K562 (cell line): ENCODE data around the gene CBY3. TPM values are rescaled to one million over a fixed set of nuclear protein-coding genes. Genes with fewer than 3 reads are reported as not detected.

Experiments used
- ATAC-seq: fragments of 200-7000 bp; cut with Tn5 transposase; 3 replicates; pipeline ENCODE4 v1.9.1; 2020; ENCODE audit warnings: moderate library complexity
- BruUV-seq: library from RNA; stranded (reverse); fragments of 400-500 nt; replicated peaks from 2 replicates; lab custom pipeline; 2021; lab: Mats Ljungman, UMichigan
- CTCF ChIA-PET: fragments of 300-600 bp; formaldehyde crosslinking; extraction: SDS; loops from one replicate; lab custom pipeline; 2021; ENCODE audit warnings: low intra/inter-chr PET ratio; lab: Yijun Ruan, JAX
- POLR2A ChIA-PET: fragments of 300-600, 350-650 bp; sonication (Branson Sonifier 250); formaldehyde crosslinking; extraction: SDS; loops from one replicate; lab custom pipeline; 2021; ENCODE audit warnings: antibody characterized with exemption, inconsistent platforms; lab: Yijun Ruan, JAX
- DNase-seq, 4 experiments: peaks; one replicate each; pipeline versions ENCODE4 v3.0.0 to v3.0.0-alpha.2; 2011 to 2018; ENCODE audit warnings: low spot score in 3 of 4, mixed read lengths in 3 of 4; ENCODE audit errors: extremely low read depth in 1 of 4
- FAIRE-seq: peaks from 2 replicates; lab custom pipeline; 2011; peaks lifted over from hg19 to GRCh38; lab: Jason Lieb, UNC
- H2AFZ ChIP-seq: 2 replicates; pipeline ENCODE4 v1.6.0; 2011; ENCODE audit warnings: low read depth, low read length, control low read depth, inconsistent platforms
- H3K27ac ChIP-seq: fragments of 200-600 bp; 3 replicates; pipeline ENCODE4 v1.8.0; 2011; ENCODE audit warnings: low read depth, mild to moderate bottlenecking, control low read depth, inconsistent platforms, low read length, moderate library complexity, mixed read lengths; ENCODE audit errors: extremely low read depth
- H3K27me3 ChIP-seq, 2 experiments: fragments of 300-600 bp in 1 of 2; 2 replicates in 1 of 2; 3 replicates in 1 of 2; pipeline versions ENCODE4 v1.6.0 to v1.8.0; 2011; ENCODE audit warnings: inconsistent platforms in 2 of 2, low read length in 2 of 2, mild to moderate bottlenecking in 1 of 2, mixed read lengths in 1 of 2, moderate library complexity in 1 of 2; ENCODE audit not compliant: control insufficient read depth in 2 of 2, insufficient read depth in 2 of 2
- H3K36me3 ChIP-seq: fragments of 300-600 bp; 3 replicates; pipeline ENCODE4 v1.8.0; 2011; ENCODE audit warnings: mild to moderate bottlenecking, low read length, inconsistent platforms; ENCODE audit not compliant: control insufficient read depth, insufficient read depth
- H3K4me1 ChIP-seq, 2 experiments: fragments of 200-600 bp in 1 of 2; replicated peaks in 1 of 2; 2 replicates in 1 of 2; 3 replicates in 1 of 2; pipeline versions ENCODE4 v1.5.1 to v1.8.0; 2011; ENCODE audit warnings: inconsistent platforms in 2 of 2, low read length in 2 of 2, mild to moderate bottlenecking in 1 of 2, mixed read lengths in 1 of 2, moderate library complexity in 1 of 2; ENCODE audit not compliant: control insufficient read depth in 2 of 2, insufficient read depth in 2 of 2
- H3K4me2 ChIP-seq: 2 replicates; pipeline ENCODE4 v1.6.1; 2011; ENCODE audit warnings: low read length, control low read depth, inconsistent platforms, mixed read lengths; ENCODE audit not compliant: insufficient read depth
- H3K4me3 ChIP-seq: fragments of 200-600 bp; sonication (generic), shearing (Covaris generic); 2 replicates; pipeline ENCODE4 v1.5.1; 2016; ENCODE audit warnings: control low read depth, inconsistent platforms
- H3K79me2 ChIP-seq: fragments of 200-600 bp; 3 replicates; pipeline ENCODE4 v1.8.0; 2011; ENCODE audit warnings: low read length, inconsistent platforms; ENCODE audit not compliant: control insufficient read depth, insufficient read depth
- H3K9ac ChIP-seq, 2 experiments: 2 replicates each; pipeline versions ENCODE4 v1.6.0 to v1.6.1; 2011; ENCODE audit warnings: low read depth in 2 of 2, low read length in 2 of 2, control low read depth in 1 of 2, inconsistent platforms in 1 of 2, mild to moderate bottlenecking in 1 of 2, mixed read lengths in 1 of 2; ENCODE audit not compliant: insufficient read depth in 1 of 2
- H3K9me1 ChIP-seq: one replicate; pipeline ENCODE4 v1.6.0; 2011; ENCODE audit warnings: inconsistent platforms, mild to moderate bottlenecking, low read length, moderate library complexity; ENCODE audit not compliant: control insufficient read depth, insufficient read depth
- H3K9me3 ChIP-seq: replicated peaks from 2 replicates; pipeline ENCODE4 v1.5.1; 2011; ENCODE audit warnings: low read depth, low read length, inconsistent platforms; ENCODE audit not compliant: control insufficient read depth, insufficient read depth
- H4K20me1 ChIP-seq: replicated peaks from 2 replicates; pipeline ENCODE4 v1.6.1; 2011; ENCODE audit warnings: low read length, inconsistent platforms, mixed read lengths; ENCODE audit not compliant: control insufficient read depth, insufficient read depth
- C11orf30 ChIP-seq: fragments of 450-650 bp; IDR thresholded peaks from 2 replicates; pipeline ENCODE4 v1.6.1; 2016; ENCODE audit warnings: low read depth, mild to moderate bottlenecking
- DPF2 ChIP-seq: fragments of 450-650 bp; IDR thresholded peaks from 2 replicates; pipeline ENCODE4 v1.6.1; 2016
- GTF2A2 ChIP-seq: IDR thresholded peaks from 2 replicates; pipeline ENCODE4 v1.6.1; 2016; ENCODE audit warnings: mild to moderate bottlenecking, missing genetic modification characterization, missing compliant biosample characterization
- HCFC1 ChIP-seq: IDR thresholded peaks from 2 replicates; pipeline ENCODE4 v1.6.1; 2012; ENCODE audit warnings: low read depth, low read length, improper control_type of control experiment
- HDAC2 ChIP-seq: fragments of 450-650 bp; IDR thresholded peaks from 2 replicates; pipeline ENCODE4 v1.6.1; 2016; ENCODE audit warnings: mild to moderate bottlenecking
- IRF2 ChIP-seq: sonication (generic); formaldehyde crosslinking; IDR thresholded peaks from 2 replicates; pipeline ENCODE4 v1.8.1; 2022; ENCODE audit warnings: mild to moderate bottlenecking, missing genetic modification reagents
- MIER1 ChIP-seq: fragments of 450-650 bp; IDR thresholded peaks from 2 replicates; pipeline ENCODE4 v1.6.1; 2016; ENCODE audit warnings: antibody characterized with exemption, mild to moderate bottlenecking, low read depth
- NFYB ChIP-seq: IDR thresholded peaks from 2 replicates; pipeline ENCODE4 v1.6.1; 2011; ENCODE audit warnings: mild to moderate bottlenecking, moderate library complexity; ENCODE audit not compliant: insufficient read length; ENCODE audit errors: extremely low read depth
- SIRT6 ChIP-seq: IDR thresholded peaks from one replicate; pipeline ENCODE4 v1.6.1; 2012; ENCODE audit warnings: low read depth, mild to moderate bottlenecking, control low read depth, inconsistent platforms, low read length, moderate library complexity
- ZNF324 ChIP-seq: fragments of 250-450 bp; sonication (Bioruptor Pico); IDR thresholded peaks from 2 replicates; pipeline ENCODE4 v1.4.0; 2020; ENCODE audit warnings: mild to moderate bottlenecking
- ZNF644 ChIP-seq: fragments of 200-800 bp; sonication (Bioruptor generic); IDR thresholded peaks from 2 replicates; pipeline ENCODE4 v1.6.1; 2016; ENCODE audit warnings: low read depth, missing genetic modification characterization, missing compliant biosample characterization
- ZNF668 ChIP-seq: fragments of 250-450 bp; sonication (Bioruptor Pico); IDR thresholded peaks from 2 replicates; pipeline ENCODE4 v1.8.0; 2022; ENCODE audit warnings: mild to moderate bottlenecking, inconsistent platforms
- ZNF778 ChIP-seq: fragments of 450-650 bp; formaldehyde crosslinking; IDR thresholded peaks from 2 replicates; pipeline ENCODE4 v1.4.0; 2020; ENCODE audit warnings: mild to moderate bottlenecking, moderate library complexity
- WGBS: fragments of 100-300 bp; shearing (Covaris generic); methylation state at CpG from one replicate; pipeline ENCODE4 v1.1.6; 2016; ENCODE audit warnings: low coverage, mixed read lengths; ENCODE audit not compliant: insufficient coverage; ENCODE audit errors: missing lambda C conversion rate; 5-methylcytosine and 5-hydroxymethylcytosine counted together
- in situ Hi-C: fragments of 300-500 bp; cut with MboI; formaldehyde crosslinking; loops from 4 replicates; pipeline ENCODE4 v1.15.0; 2018; ENCODE audit warnings: inconsistent platforms, mixed read lengths
- intact Hi-C: fragments of 100-400 bp; cut with micrococcal nuclease; formaldehyde crosslinking; loops from 2 replicates; pipeline ENCODE4 v1.14.2; 2022
- polyA plus RNA-seq, 8 experiments: library from polyadenylated mRNA; depleted of rRNA in 4 of 8; stranded (reverse) in 5 of 8; unstranded in 3 of 8; fragments of >200 nt; fragmentation: Nextera tagmentation in 2 of 8; fragmentation: Illumina TruSeq in 1 of 8; extraction: Ambion mirVana in 2 of 8; extraction: Trizol in 1 of 8; gene quantifications; 2 replicates each; pipeline versions ENCODE4 v1.2.1 to v1.2.3, GENCODE V29; 2011 to 2014; ENCODE audit warnings: inconsistent platforms in 1 of 8, missing spikeins in 1 of 8
- total RNA-seq, 7 experiments: library from RNA; depleted of rRNA in 6 of 7; stranded (reverse); fragments of >200 nt in 6 of 7; fragmentation: Illumina TruSeq in 2 of 7; extraction: Trizol in 2 of 7; gene quantifications; 2 replicates each; pipeline versions ENCODE4 v1.2.1 to v1.2.3, GENCODE V29; 2011 to 2021; ENCODE audit warnings: low replicate concordance in 1 of 7
- TF ChIP-seq, protein P1 (sequence below): IDR thresholded peaks from 2 replicates; pipeline ENCODE4 v1.6.1; 2014; ENCODE audit warnings: antibody characterized with exemption
- TF ChIP-seq, protein P2 (sequence below): fragments of 450-650 bp; IDR thresholded peaks from 2 replicates; pipeline ENCODE4 v1.6.1; 2017; ENCODE audit warnings: antibody characterized with exemption, mild to moderate bottlenecking

The CBY3 gene
- total and polyA plus RNA-seq, 9 of the 15 experiments (the other 6 are each of a cell fraction or from before 2014, with no cell fraction given): not detected

DNA sequence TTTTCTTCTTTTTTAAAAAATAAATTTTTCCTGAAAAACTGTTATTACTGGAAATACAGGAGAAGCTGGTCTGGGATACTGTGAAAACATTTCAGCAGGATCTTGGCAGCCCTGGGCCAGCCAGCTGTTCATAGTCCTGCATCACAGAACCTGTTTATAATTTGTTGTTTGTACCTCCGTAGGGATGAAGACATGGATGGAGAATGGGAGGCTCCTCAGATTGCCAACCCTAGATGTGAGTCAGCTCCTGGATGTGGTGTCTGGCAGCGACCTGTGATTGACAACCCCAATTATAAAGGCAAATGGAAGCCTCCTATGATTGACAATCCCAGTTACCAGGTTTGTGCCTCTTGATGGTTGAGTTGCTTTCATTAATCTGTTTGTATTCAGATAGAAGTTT is 39.4 kb upstream of the CBY3 start (continued):
- TF ChIP-seq SIRT6: no peak
- no peak for TF ChIP-seq ZNF644 (tag)
- no peak for TF ChIP-seq HDAC2
- no peak for TF ChIP-seq MIER1
- TF ChIP-seq ZNF668 (CRISPR knock-in tag): no peak
- TF ChIP-seq, protein P1, sequence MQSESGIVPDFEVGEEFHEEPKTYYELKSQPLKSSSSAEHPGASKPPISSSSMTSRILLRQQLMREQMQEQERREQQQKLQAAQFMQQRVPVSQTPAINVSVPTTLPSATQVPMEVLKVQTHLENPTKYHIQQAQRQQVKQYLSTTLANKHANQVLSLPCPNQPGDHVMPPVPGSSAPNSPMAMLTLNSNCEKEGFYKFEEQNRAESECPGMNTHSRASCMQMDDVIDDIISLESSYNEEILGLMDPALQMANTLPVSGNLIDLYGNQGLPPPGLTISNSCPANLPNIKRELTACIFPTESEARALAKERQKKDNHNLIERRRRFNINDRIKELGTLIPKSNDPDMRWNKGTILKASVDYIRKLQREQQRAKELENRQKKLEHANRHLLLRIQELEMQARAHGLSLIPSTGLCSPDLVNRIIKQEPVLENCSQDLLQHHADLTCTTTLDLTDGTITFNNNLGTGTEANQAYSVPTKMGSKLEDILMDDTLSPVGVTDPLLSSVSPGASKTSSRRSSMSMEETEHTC: no peak
- TF ChIP-seq IRF2 (CRISPR knock-in tag): no peak
- no peak for TF ChIP-seq HCFC1

DNA sequence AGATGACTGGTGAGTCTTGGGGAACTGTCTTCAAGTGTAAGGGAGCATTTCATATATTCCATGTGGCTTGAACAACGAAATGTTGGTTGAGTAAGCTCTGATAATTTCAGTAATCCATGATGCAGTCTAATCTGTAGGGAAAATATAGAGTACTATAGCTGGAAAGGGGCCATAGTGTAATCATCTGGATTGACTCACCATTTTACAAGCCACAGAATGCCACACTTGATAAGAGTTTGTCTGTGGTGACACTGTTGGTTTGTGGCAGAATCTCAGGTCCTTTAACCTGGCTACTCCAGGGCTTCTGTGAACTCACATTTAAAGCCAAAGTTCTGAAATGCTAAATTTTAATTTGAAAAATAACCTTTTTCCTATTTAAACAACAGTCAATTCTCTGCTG is 35.5 kb upstream of the CBY3 start:
- Histone ChIP-seq H3K4me2 (no peak overlapping the region), H3K9me1 (no peaks in the 10 kb centered on the region), H4K20me1 (no peaks in the 10 kb centered on the region), H3K27ac (no peak overlapping the region), H3K27me3 (no peaks in the 10 kb centered on the region), H2AFZ (no peak overlapping the region), H3K9ac (no peak overlapping the region), H3K79me2 (peaks cover 26% of the 10 kb centered on the region), H3K4me1 (no peaks in the 10 kb centered on the region), H3K9me3 (no peaks in the 10 kb centered on the region), H3K4me3 (no peak overlapping the region), H3K36me3 (peaks cover 88% of the 10 kb centered on the region)
- 53% methylated on average over 1 of the region's 1 CpG for WGBS
- ChIA-PET CTCF (no interaction called here), POLR2A (interaction anchor here (0.5 to 3.2 kb wide), 4 partner anchors 13 to 195 kb away, joined by 3 to 13 read pairs (median 6); partner anchors contain the start of genes CANX and MAML1)
- ATAC-seq (no peak), DNase-seq (no peak), FAIRE-seq (no peak)
- in situ Hi-C loops: no loop called here
- BruUV-seq: no TSS peak
- intact Hi-C loops: no loop called here
- TF ChIP-seq DPF2: no peak
- TF ChIP-seq, protein P2, sequence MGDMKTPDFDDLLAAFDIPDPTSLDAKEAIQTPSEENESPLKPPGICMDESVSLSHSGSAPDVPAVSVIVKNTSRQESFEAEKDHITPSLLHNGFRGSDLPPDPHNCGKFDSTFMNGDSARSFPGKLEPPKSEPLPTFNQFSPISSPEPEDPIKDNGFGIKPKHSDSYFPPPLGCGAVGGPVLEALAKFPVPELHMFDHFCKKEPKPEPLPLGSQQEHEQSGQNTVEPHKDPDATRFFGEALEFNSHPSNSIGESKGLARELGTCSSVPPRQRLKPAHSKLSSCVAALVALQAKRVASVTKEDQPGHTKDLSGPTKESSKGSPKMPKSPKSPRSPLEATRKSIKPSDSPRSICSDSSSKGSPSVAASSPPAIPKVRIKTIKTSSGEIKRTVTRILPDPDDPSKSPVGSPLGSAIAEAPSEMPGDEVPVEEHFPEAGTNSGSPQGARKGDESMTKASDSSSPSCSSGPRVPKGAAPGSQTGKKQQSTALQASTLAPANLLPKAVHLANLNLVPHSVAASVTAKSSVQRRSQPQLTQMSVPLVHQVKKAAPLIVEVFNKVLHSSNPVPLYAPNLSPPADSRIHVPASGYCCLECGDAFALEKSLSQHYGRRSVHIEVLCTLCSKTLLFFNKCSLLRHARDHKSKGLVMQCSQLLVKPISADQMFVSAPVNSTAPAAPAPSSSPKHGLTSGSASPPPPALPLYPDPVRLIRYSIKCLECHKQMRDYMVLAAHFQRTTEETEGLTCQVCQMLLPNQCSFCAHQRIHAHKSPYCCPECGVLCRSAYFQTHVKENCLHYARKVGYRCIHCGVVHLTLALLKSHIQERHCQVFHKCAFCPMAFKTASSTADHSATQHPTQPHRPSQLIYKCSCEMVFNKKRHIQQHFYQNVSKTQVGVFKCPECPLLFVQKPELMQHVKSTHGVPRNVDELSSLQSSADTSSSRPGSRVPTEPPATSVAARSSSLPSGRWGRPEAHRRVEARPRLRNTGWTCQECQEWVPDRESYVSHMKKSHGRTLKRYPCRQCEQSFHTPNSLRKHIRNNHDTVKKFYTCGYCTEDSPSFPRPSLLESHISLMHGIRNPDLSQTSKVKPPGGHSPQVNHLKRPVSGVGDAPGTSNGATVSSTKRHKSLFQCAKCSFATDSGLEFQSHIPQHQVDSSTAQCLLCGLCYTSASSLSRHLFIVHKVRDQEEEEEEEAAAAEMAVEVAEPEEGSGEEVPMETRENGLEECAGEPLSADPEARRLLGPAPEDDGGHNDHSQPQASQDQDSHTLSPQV: no peak
- no peak for TF ChIP-seq C11orf30
- TF ChIP-seq, protein P1: no peak
- no peak for TF ChIP-seq ZNF324 (CRISPR knock-in tag)
- no peak for TF ChIP-seq ZNF778 (CRISPR knock-in tag)
- TF ChIP-seq GTF2A2 (tag): no peak
- TF ChIP-seq NFYB: no peak
